ENCODE measurements around the gene NCOA5.
"Not testable (repeated sequence)": the region's sequence is repeated elsewhere in the genome, so short reads cannot be mapped to it uniquely, and the experiment has no call there.

Gene NCOA5

GRCh38 chr20:46121184-46121930 is 31.6 kb upstream of the NCOA5 start:
- in situ Hi-C loops (cut with MboI; ENCODE audit: low sequenced_read_pairs), result no loop called here

- in situ Hi-C loops (cut with MboI; ENCODE audit: low sequenced_read_pairs), result no loop called here
Measured at GRCh38 chr20:46120136-46120535, 30.4 kb upstream of the NCOA5 start.

- in situ Hi-C loops (cut with MboI; ENCODE audit: low sequenced_read_pairs), result no loop called here
Measured at GRCh38 chr20:46119547-46119946, 29.8 kb upstream of the NCOA5 start.

GRCh38 chr20:46119028-46119546 is 29.3 kb upstream of the NCOA5 start:
- in situ Hi-C loops (cut with MboI; ENCODE audit: low sequenced_read_pairs), result no loop called here

GRCh38 chr20:46118481-46119020 is 28.8 kb upstream of the NCOA5 start:
- in situ Hi-C loops (cut with MboI; ENCODE audit: low sequenced_read_pairs), result no loop called here

GRCh38 chr20:46117704-46118467 is 28.1 kb upstream of the NCOA5 start, which contains the start of gene CD40:
CD40 (plus strand) TSS chr20:46118314; CDS start chr20:46118344, 30 bp downstream.
- in situ Hi-C loops (cut with MboI; ENCODE audit: low sequenced_read_pairs), result no loop called here

GRCh38 chr20:46114449-46114848 is 24.7 kb upstream of the NCOA5 start:
- in situ Hi-C loops (cut with MboI; ENCODE audit: low sequenced_read_pairs), result no loop called here

- in situ Hi-C loops (cut with MboI; ENCODE audit: low sequenced_read_pairs), result no loop called here
Measured at GRCh38 chr20:46113113-46113470, 23.3 kb upstream of the NCOA5 start.

GRCh38 chr20:46112430-46113112 is 22.8 kb upstream of the NCOA5 start:
- in situ Hi-C loops (cut with MboI; ENCODE audit: low sequenced_read_pairs), result no loop called here

- in situ Hi-C loops (cut with MboI; ENCODE audit: low sequenced_read_pairs), result no loop called here
Measured at GRCh38 chr20:46111836-46112212, 22.1 kb upstream of the NCOA5 start.

GRCh38 chr20:46111028-46111835 is 21.5 kb upstream of the NCOA5 start:
- in situ Hi-C loops (cut with MboI; ENCODE audit: low sequenced_read_pairs), result no loop called here

- in situ Hi-C loops (cut with MboI; ENCODE audit: low sequenced_read_pairs), result no loop called here
Measured at GRCh38 chr20:46108976-46109375, 19.2 kb upstream of the NCOA5 start.

- in situ Hi-C loops (cut with MboI; ENCODE audit: low sequenced_read_pairs), result no loop called here
Measured at GRCh38 chr20:46108435-46108841, 18.7 kb upstream of the NCOA5 start.

- in situ Hi-C loops (cut with MboI; ENCODE audit: low sequenced_read_pairs), result no loop called here
Measured at GRCh38 chr20:46107061-46107460, 17.3 kb upstream of the NCOA5 start.

- in situ Hi-C loops (cut with MboI; ENCODE audit: low sequenced_read_pairs), result no loop called here
Measured at GRCh38 chr20:46104262-46104661, 14.5 kb upstream of the NCOA5 start.

GRCh38 chr20:46102940-46103339 is 13.2 kb upstream of the NCOA5 start:
- in situ Hi-C loops (cut with MboI; ENCODE audit: low sequenced_read_pairs), result no loop called here

- in situ Hi-C loops (cut with MboI; ENCODE audit: low sequenced_read_pairs), result no loop called here
Measured at GRCh38 chr20:46101957-46102356, 12.2 kb upstream of the NCOA5 start.

GRCh38 chr20:46100988-46101387 is 11.2 kb upstream of the NCOA5 start:
- in situ Hi-C loops (cut with MboI; ENCODE audit: low sequenced_read_pairs), result no loop called here

- in situ Hi-C loops (cut with MboI; ENCODE audit: low sequenced_read_pairs), result not testable (repeated sequence)
Measured at GRCh38 chr20:46100444-46100843, 10.7 kb upstream of the NCOA5 start.

GRCh38 chr20:46099491-46100287 is 9.9 kb upstream of the NCOA5 start:
- in situ Hi-C loops (cut with MboI; ENCODE audit: low sequenced_read_pairs), result no loop called here

All from hTERT RPE-1 (cell line).